ENCODE measurements around the gene HTD2.

- TF ChIP-seq, protein P1, sequence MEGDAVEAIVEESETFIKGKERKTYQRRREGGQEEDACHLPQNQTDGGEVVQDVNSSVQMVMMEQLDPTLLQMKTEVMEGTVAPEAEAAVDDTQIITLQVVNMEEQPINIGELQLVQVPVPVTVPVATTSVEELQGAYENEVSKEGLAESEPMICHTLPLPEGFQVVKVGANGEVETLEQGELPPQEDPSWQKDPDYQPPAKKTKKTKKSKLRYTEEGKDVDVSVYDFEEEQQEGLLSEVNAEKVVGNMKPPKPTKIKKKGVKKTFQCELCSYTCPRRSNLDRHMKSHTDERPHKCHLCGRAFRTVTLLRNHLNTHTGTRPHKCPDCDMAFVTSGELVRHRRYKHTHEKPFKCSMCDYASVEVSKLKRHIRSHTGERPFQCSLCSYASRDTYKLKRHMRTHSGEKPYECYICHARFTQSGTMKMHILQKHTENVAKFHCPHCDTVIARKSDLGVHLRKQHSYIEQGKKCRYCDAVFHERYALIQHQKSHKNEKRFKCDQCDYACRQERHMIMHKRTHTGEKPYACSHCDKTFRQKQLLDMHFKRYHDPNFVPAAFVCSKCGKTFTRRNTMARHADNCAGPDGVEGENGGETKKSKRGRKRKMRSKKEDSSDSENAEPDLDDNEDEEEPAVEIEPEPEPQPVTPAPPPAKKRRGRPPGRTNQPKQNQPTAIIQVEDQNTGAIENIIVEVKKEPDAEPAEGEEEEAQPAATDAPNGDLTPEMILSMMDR (IDR thresholded peaks at IDR 0.05), result no peak
- no peak for TF ChIP-seq POLR2A (IDR thresholded peaks at IDR 0.05)
Measured at GRCh38 chr3:58352626-58353025, 46.3 kb downstream of the HTD2 start.
